ENCODE data around the gene TLE1. TPM values are rescaled to one million over a fixed set of nuclear protein-coding genes. Genes with fewer than 3 reads are reported as not detected.
A peak's percentile ranks its signal among the peaks of the same experiment; 100 is the strongest.

TLE1 gene
- polyA plus RNA-seq, 3 donors, result 0.46 to 2.5 (median 1.2) TPM

- H3K27me3 ChIP-seq (ENCODE audit: control insufficient read depth in 2 of 2, insufficient read depth in 2 of 2, low read length in 2 of 2), result no peaks in the 10 kb centered on the region
- H2AFZ ChIP-seq (ENCODE audit: insufficient read depth, low read depth, low read length, poor library complexity, severe bottlenecking), result no peak overlapping the region
- Mint-ChIP-seq H3K36me3 (no peaks in the 10 kb centered on the region), H3K4me1 (no peaks in the 10 kb centered on the region), H3K4me3 (no peak overlapping the region), H3K27me3 (ENCODE audit: low read depth in 3 of 3) (peaks cover 0 to 2% (median 2%) of the 10 kb centered on the region in 3 donors), H3K27ac (no peak overlapping the region), H3K9me3 (peaks cover 0 to 2% (median 0%) of the 10 kb centered on the region in 7 donors)
- no peaks in the 10 kb centered on the region for H3K79me2 ChIP-seq (ENCODE audit: insufficient read depth, low read length)
- no peak overlapping the region for H3K9ac ChIP-seq (ENCODE audit: insufficient read depth, low read length, poor library complexity, severe bottlenecking)
- H3K9me3 ChIP-seq (replicated peaks in 1 of 2; ENCODE audit: control insufficient read depth in 1 of 2, insufficient read depth in 1 of 2, low read length in 2 of 2), result no peaks in the 10 kb centered on the region
- no peaks in the 10 kb centered on the region for H3K36me3 ChIP-seq (replicated peaks in 1 of 2; ENCODE audit: control insufficient read depth in 1 of 2, insufficient read depth in 2 of 2, low read length in 2 of 2)
- H4K20me1 ChIP-seq (ENCODE audit: insufficient read depth, low read length), result no peaks in the 10 kb centered on the region
- H3K4me3 ChIP-seq (replicated peaks in 1 of 3; ENCODE audit: low read depth in 2 of 3, low read length in 3 of 3), result no peak overlapping the region
- no peak for DNase-seq
- H3K4me1 ChIP-seq (ENCODE audit: control insufficient read depth in 1 of 2, insufficient read depth in 2 of 2, low read length in 2 of 2), result no peaks in the 10 kb centered on the region
- no peak overlapping the region for H3K4me2 ChIP-seq (replicated peaks; ENCODE audit: extremely low read depth, low read length, poor library complexity, severe bottlenecking)
- TF ChIP-seq CTCF (IDR thresholded peaks at IDR 0.05), result no peak
- WGBS (ENCODE audit: insufficient coverage), result 100% methylated on average over 1 of the region's 6 CpGs
- intact Hi-C loops (cut with micrococcal nuclease), result no loop called here
- H3K27ac ChIP-seq (ENCODE audit: low read depth in 1 of 2, low read length in 2 of 2), result no peak overlapping the region
Measured at GRCh38 chr9:81542118-81542889, 147.0 kb downstream of the TLE1 start.

DNA sequence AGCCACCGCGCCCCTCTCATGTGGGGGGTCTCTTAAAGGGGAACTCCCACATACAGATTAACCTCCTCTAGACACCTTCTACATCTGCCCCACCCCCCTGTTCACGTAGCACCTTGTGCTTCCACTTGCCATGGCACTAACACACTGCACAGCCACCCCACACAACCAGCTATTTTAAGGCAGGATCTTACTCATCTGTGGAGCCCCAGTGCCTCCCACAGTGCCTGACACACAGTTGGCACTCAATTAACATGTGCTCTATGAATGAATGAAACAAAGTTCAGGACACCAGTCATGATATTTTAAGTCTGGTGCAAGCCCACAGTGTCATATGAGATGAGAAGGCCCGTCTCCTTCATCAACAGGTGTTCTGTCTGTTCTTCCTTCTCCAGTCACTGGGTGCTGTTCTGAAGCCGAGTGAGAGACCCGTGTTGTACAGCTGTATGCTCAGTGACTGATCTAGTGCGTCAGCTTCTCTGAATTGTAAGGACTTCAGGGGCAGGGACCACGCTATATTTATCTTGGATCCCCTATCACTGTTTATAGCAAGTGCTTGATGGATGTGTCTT is 149.1 kb downstream of the TLE1 start:
- H3K36me3 Mint-ChIP-seq, result no peaks in the 10 kb centered on the region
- no peaks in the 10 kb centered on the region for H3K4me1 ChIP-seq (ENCODE audit: control insufficient read depth in 1 of 2, insufficient read depth in 2 of 2, low read length in 2 of 2)
- no peak overlapping the region for H3K4me2 ChIP-seq (replicated peaks; ENCODE audit: extremely low read depth, low read length, poor library complexity, severe bottlenecking)
- no peak for TF ChIP-seq CTCF (IDR thresholded peaks at IDR 0.05)
- H3K27ac ChIP-seq (ENCODE audit: low read depth in 1 of 2, low read length in 2 of 2), result no peak overlapping the region
- H3K9ac ChIP-seq (ENCODE audit: insufficient read depth, low read length, poor library complexity, severe bottlenecking), result no peak overlapping the region
- no peak for DNase-seq
- no peak overlapping the region for H2AFZ ChIP-seq (ENCODE audit: insufficient read depth, low read depth, low read length, poor library complexity, severe bottlenecking)
- no peaks in the 10 kb centered on the region for H4K20me1 ChIP-seq (ENCODE audit: insufficient read depth, low read length)
- H3K36me3 ChIP-seq (replicated peaks in 1 of 2; ENCODE audit: control insufficient read depth in 1 of 2, insufficient read depth in 2 of 2, low read length in 2 of 2), result no peaks in the 10 kb centered on the region
- H3K9me3 Mint-ChIP-seq, result peaks cover 0 to 2% (median 0%) of the 10 kb centered on the region in 7 donors
- intact Hi-C loops (cut with micrococcal nuclease), result no loop called here
- H3K4me3 Mint-ChIP-seq, result no peak overlapping the region
- H3K27me3 ChIP-seq (ENCODE audit: control insufficient read depth in 2 of 2, insufficient read depth in 2 of 2, low read length in 2 of 2), result no peaks in the 10 kb centered on the region
- 94% methylated on average over 5 of the region's 8 CpGs for WGBS (ENCODE audit: insufficient coverage)
- no peak overlapping the region for H3K4me3 ChIP-seq (replicated peaks in 1 of 3; ENCODE audit: low read depth in 2 of 3, low read length in 3 of 3)
- peaks cover 0 to 2% (median 2%) of the 10 kb centered on the region in 3 donors for H3K27me3 Mint-ChIP-seq (ENCODE audit: low read depth in 3 of 3)
- H3K27ac Mint-ChIP-seq, result peak overlapping the region in 1 of 7 donors; percentile 20
- no peaks in the 10 kb centered on the region for H3K4me1 Mint-ChIP-seq
- no peaks in the 10 kb centered on the region for H3K9me3 ChIP-seq (replicated peaks in 1 of 2; ENCODE audit: control insufficient read depth in 1 of 2, insufficient read depth in 1 of 2, low read length in 2 of 2)
- no peaks in the 10 kb centered on the region for H3K79me2 ChIP-seq (ENCODE audit: insufficient read depth, low read length)
